GM23248 (cell line): ENCODE results near the gene CMSS1.

Experiments
- EZH2 ChIP-seq: fragments of 200-600 bp; sonication (generic); IDR thresholded peaks from 2 replicates; pipeline ENCODE4 v1.6.1; 2018; ENCODE audit warnings: antibody characterized with exemption, mild to moderate bottlenecking; ENCODE audit not compliant: insufficient read depth, poor library complexity, severe bottlenecking
- EZH2phosphoT487 ChIP-seq: fragments of 200-600 bp; sonication (generic); IDR thresholded peaks from 2 replicates; pipeline ENCODE4 v1.6.1; 2018; ENCODE audit warnings: antibody characterized with exemption, moderate library complexity, mild to moderate bottlenecking, low read depth; ENCODE audit not compliant: insufficient read depth

GRCh38 chr3:100198579-100199269 lies 381.1 kb downstream of the CMSS1 start:
- TF ChIP-seq EZH2phosphoT487 (no peak), EZH2 (no peak)
